BJ (cell line): ENCODE data around the gene CPLX3. TPM values are rescaled to one million over a fixed set of nuclear protein-coding genes. Genes with fewer than 3 reads are reported as not detected.

Source experiments
- CTCF ChIA-PET: fragments of 350-600 bp; formaldehyde crosslinking; extraction: SDS; loops from one replicate; lab custom pipeline; 2021; ENCODE audit warnings: antibody characterized with exemption, inconsistent platforms; lab: Yijun Ruan, JAX
- POLR2A ChIA-PET: fragments of 300-600 bp; sonication (Branson Sonifier 250); formaldehyde crosslinking; extraction: SDS; loops from one replicate; lab custom pipeline; 2021; ENCODE audit warnings: antibody characterized with exemption; lab: Charles Lee
- DNase-seq: peaks from one replicate; pipeline ENCODE4 v3.0.0-alpha.2; 2011; ENCODE audit warnings: low read depth
- H3K27me3 ChIP-seq: 2 replicates; pipeline ENCODE4 v1.6.0; 2011; ENCODE audit warnings: low read length; ENCODE audit not compliant: control insufficient read depth, insufficient read depth
- H3K36me3 ChIP-seq: 2 replicates; pipeline ENCODE4 v1.5.1; 2011; ENCODE audit warnings: low read length; ENCODE audit not compliant: control insufficient read depth, insufficient read depth
- H3K4me3 ChIP-seq: 2 replicates; pipeline ENCODE4 v1.5.1; 2011; ENCODE audit warnings: low read depth, mild to moderate bottlenecking, control low read depth, low read length
- polyA plus RNA-seq: library from polyadenylated mRNA; depleted of rRNA; stranded (reverse); fragments of >200 nt; gene quantifications from 2 replicates; pipeline ENCODE4 v1.2.3, GENCODE V29; 2011
- TF ChIP-seq, protein P1 (sequence below): IDR thresholded peaks from 2 replicates; pipeline ENCODE4 v1.5.1; 2011; ENCODE audit warnings: low read depth, mild to moderate bottlenecking, control low read depth, inconsistent platforms, low read length, moderate library complexity; ENCODE audit not compliant: insufficient read depth

CPLX3 gene
- polyA plus RNA-seq, 1 experiment, result not detected

DNA sequence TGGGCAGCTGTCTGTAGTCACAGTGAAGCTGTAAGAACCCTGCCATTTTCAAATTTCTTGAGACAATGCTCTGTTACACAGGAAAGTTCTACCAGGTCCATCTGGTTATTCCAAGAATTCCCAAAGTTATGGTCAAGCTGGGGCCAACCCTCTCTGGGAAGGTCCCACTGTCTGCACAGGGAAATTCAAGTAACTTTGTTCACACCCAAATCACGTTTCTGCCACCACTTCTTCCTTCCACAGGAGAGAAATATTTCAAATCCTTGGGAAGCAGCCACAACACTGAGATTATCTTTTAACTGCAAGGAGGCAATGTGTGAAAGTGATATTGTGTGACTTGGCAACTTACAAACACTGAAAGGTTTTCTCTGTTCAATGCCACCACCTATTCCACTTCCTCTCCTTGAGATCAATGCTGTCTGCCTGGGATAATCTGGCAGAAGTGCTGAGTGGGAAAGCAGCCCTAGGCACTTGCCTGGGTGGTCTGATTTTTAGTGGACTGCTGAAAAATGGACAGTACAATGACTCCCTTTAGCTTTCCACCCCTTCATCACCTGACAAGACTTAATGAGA, 41.1 kb downstream of the CPLX3 start:
- POLR2A ChIA-PET, result no interaction called here
- TF ChIP-seq, protein P1, sequence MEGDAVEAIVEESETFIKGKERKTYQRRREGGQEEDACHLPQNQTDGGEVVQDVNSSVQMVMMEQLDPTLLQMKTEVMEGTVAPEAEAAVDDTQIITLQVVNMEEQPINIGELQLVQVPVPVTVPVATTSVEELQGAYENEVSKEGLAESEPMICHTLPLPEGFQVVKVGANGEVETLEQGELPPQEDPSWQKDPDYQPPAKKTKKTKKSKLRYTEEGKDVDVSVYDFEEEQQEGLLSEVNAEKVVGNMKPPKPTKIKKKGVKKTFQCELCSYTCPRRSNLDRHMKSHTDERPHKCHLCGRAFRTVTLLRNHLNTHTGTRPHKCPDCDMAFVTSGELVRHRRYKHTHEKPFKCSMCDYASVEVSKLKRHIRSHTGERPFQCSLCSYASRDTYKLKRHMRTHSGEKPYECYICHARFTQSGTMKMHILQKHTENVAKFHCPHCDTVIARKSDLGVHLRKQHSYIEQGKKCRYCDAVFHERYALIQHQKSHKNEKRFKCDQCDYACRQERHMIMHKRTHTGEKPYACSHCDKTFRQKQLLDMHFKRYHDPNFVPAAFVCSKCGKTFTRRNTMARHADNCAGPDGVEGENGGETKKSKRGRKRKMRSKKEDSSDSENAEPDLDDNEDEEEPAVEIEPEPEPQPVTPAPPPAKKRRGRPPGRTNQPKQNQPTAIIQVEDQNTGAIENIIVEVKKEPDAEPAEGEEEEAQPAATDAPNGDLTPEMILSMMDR, result no peak
- peaks cover 3% of the 10 kb centered on the region; the same call in 1 of the 2 replicates for H3K36me3 ChIP-seq
- DNase-seq, result no peak
- no peaks in the 10 kb centered on the region for H3K27me3 ChIP-seq
- H3K4me3 ChIP-seq, result no peak overlapping the region
- CTCF ChIA-PET, result interaction anchor here (1.0 to 3.5 kb wide), 3 partner anchors 9 to 32 kb away, joined by 3 to 10 read pairs (median 3); no protein-coding TSS in a partner anchor

DNA sequence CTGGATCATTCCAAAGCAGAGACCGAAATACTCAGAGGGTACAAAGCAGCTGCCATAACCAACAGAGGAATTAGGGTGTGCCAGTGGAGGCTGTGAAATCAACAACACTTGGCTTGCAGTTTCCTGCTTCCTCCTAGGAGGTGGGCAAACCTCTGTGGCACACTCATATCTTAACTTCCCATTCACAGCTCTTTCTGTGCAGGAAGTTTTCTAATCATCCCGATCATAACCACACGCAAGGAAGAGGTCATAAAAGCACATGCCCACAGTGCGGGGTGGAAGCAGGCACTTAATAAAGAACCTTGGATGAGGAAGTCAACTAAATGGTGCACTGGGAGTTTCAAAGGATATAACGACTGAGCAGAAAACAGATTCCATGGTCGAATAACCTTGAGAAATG, 41.6 kb downstream of the CPLX3 start:
- ChIA-PET CTCF (interaction anchor here (1.0 to 3.5 kb wide), 3 partner anchors 9 to 32 kb away, joined by 3 to 10 read pairs (median 3); no protein-coding TSS in a partner anchor), POLR2A (no interaction called here)
- TF ChIP-seq, protein P1, result no peak
- Histone ChIP-seq H3K27me3 (no peaks in the 10 kb centered on the region), H3K36me3 (peaks cover 3% of the 10 kb centered on the region; the same call in 1 of the 2 replicates), H3K4me3 (no peak overlapping the region)
- no peak for DNase-seq

DNA sequence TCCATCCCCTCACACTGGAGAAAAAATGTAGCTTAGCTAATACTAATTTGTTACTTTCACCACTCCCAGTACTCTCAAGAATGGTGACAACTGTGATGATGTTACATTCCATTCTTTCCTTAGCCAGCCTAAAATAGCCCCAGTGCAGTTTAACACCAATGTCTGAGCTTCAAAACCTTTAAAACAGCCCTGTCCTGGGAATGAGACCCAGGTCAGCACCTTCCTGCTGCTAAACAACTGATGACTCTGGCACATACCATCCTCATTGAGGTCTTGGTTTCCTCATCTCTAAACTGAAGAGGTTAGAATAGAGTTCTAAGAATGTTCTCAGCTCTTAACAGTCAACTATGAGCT, 42.9 kb downstream of the CPLX3 start:
- DNase-seq, result no peak
- ChIA-PET POLR2A (interaction anchor here (0.5 to 0.6 kb wide), 3 partner anchors 13 to 664 kb away, joined by 3 to 5 read pairs (median 3); partner anchors contain the start of gene MPI), CTCF (interaction anchor here (0.7 to 3.5 kb wide), 5 partner anchors 10 to 98 kb away, joined by 3 to 10 read pairs (median 5); no protein-coding TSS in a partner anchor)
- no peaks in the 10 kb centered on the region for H3K27me3 ChIP-seq
- H3K4me3 ChIP-seq, result no peak overlapping the region
- TF ChIP-seq, protein P1, result no peak
- peaks cover 2% of the 10 kb centered on the region; the same call in 1 of the 2 replicates for H3K36me3 ChIP-seq

DNA sequence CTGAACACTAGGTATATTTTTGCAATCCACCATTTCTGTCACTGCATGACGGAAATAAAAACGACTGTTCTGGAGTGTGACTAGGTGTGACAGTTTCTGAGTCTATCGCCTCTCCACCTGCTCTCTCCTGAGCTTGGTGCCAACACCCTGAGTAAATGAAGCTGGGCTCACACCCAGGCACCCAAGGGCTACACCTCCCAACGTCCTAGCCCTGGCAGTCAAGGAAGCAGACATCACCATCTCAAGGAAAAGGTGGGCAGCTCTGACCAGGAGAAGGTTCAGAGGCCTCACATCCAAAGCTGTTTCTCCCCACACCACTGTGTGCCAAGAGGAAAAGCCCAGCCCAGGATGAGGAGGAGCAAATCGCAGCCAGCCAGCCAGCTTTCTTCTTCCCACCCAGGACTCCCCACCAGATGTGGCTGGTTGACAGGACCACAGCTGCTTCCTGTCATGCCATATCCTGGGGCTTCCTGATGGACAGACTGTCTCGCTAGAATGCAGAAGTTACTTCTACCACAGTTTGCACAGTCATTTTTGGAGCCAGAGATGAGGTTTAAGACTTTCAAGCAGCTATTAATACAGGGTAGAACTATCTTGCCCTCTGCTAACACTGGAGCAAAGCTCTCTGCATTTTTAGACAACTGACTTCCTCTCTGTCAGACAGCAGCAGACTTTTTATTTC, 43.4 kb downstream of the CPLX3 start:
- Histone ChIP-seq H3K4me3 (no peak overlapping the region), H3K36me3 (peaks cover 2% of the 10 kb centered on the region; the same call in 1 of the 2 replicates), H3K27me3 (no peaks in the 10 kb centered on the region)
- ChIA-PET CTCF (interaction anchor here (0.7 to 3.5 kb wide), 6 partner anchors 11 to 99 kb away, joined by 3 to 10 read pairs (median 4); no protein-coding TSS in a partner anchor), POLR2A (interaction anchor here (0.5 to 0.6 kb wide), 3 partner anchors 14 to 664 kb away, joined by 3 to 5 read pairs (median 3); partner anchors contain the start of gene MPI)
- TF ChIP-seq, protein P1, result no peak
- no peak for DNase-seq
